Measurements from ENCODE around the gene CLASRP.

Gene CLASRP

DNA sequence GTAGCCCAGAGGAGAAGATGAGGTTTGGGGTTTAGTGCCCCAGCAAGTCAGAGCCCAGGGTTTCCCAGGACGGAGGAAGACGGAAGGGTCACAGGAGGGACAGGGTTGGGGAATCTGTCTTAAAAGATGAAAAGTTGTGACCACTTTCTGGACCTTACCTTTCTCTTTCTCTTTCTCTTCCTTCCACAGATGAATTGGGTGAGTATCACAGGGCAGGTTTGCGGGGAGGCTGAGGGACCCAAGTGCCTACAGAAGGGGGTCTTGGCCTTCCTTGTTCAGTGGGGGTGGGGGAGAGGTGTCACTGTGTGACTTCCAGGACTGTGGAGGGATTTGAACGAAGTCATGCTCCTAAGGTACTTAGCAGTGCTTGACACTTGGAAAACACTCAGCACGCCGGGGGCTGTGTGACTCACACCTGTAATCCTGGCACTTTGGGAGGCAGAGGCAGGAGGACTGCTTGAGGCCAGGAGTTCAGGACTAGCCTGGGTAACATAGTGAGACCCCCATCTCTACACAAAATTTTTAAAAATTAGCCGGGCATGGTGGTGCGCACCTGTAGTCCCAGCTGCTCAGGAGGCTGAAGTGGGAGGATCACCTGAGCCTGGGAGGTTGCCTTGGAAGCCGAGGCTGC lies 29.1 kb upstream of the CLASRP start:
- no peaks in the 10 kb centered on the region for H3K4me1 ChIP-seq (ENCODE audit: low read length)
- H3K9me3 ChIP-seq (replicated peaks; ENCODE audit: insufficient read depth, low read length): no peaks in the 10 kb centered on the region
- H2AFZ ChIP-seq (ENCODE audit: low read length): no peak overlapping the region
- TF ChIP-seq EZH2 (optimal IDR thresholded peaks at IDR 0.05; ENCODE audit: low read depth, low read length): no peak
- TF ChIP-seq, protein P1, sequence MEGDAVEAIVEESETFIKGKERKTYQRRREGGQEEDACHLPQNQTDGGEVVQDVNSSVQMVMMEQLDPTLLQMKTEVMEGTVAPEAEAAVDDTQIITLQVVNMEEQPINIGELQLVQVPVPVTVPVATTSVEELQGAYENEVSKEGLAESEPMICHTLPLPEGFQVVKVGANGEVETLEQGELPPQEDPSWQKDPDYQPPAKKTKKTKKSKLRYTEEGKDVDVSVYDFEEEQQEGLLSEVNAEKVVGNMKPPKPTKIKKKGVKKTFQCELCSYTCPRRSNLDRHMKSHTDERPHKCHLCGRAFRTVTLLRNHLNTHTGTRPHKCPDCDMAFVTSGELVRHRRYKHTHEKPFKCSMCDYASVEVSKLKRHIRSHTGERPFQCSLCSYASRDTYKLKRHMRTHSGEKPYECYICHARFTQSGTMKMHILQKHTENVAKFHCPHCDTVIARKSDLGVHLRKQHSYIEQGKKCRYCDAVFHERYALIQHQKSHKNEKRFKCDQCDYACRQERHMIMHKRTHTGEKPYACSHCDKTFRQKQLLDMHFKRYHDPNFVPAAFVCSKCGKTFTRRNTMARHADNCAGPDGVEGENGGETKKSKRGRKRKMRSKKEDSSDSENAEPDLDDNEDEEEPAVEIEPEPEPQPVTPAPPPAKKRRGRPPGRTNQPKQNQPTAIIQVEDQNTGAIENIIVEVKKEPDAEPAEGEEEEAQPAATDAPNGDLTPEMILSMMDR (IDR thresholded peaks at IDR 0.05; ENCODE audit: low read length): no peak
- TF ChIP-seq EZH2phosphoT487 (IDR thresholded peaks at IDR 0.05; ENCODE audit: low read length): no peak
- H3K79me2 ChIP-seq (ENCODE audit: low read length): peaks cover 7% of the 10 kb centered on the region; the same call in 1 of the 2 replicates
- no peak for DNase-seq
- no peaks in the 10 kb centered on the region for H4K20me1 ChIP-seq (ENCODE audit: insufficient read depth, low read length)
- no peaks in the 10 kb centered on the region for H3K36me3 ChIP-seq (replicated peaks; ENCODE audit: insufficient read depth, low read length)
- H3F3A ChIP-seq (ENCODE audit: insufficient read depth, low read length): 0 out of 2 replicates have a peak, but pooled peaks cover 3% of the 10 kb centered on the region
- no peaks in the 10 kb centered on the region for H3K27me3 ChIP-seq (replicated peaks; ENCODE audit: insufficient read depth, low read length)
- H3K9ac ChIP-seq (ENCODE audit: low read length): no peak overlapping the region
- H3K27ac ChIP-seq (ENCODE audit: low read length): no peak overlapping the region
- H3K4me2 ChIP-seq (ENCODE audit: low read depth, low read length): no peak overlapping the region
- H3K9me2 ChIP-seq (replicated peaks; ENCODE audit: insufficient read depth, low read length): no peaks in the 10 kb centered on the region
- no peak overlapping the region for H3K4me3 ChIP-seq (ENCODE audit: low read length)

DNA sequence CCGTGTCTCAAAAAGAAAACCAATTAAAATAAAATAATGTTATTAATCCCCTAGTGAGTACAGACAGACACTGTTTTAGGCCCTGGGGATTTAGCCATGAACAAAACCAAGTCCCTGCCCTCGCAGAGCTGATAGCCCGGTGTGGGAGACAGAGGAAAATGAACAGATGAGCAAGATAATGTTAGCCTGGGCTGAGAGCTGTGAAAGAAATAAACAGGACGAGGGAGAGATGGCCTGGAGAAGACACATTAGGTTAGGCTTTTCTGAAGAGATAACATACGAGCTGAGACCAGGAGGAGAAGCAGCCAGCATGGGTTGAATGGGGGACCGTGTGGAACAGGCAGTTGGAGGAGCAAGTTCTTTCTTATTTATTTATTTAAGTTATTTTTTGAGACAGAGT lies 28.5 kb upstream of the CLASRP start:
- Histone ChIP-seq H3K9me3 (replicated peaks; ENCODE audit: insufficient read depth, low read length) (no peaks in the 10 kb centered on the region), H3K27ac (ENCODE audit: low read length) (no peak overlapping the region), H3K9me2 (replicated peaks; ENCODE audit: insufficient read depth, low read length) (no peaks in the 10 kb centered on the region), H3K36me3 (replicated peaks; ENCODE audit: insufficient read depth, low read length) (no peaks in the 10 kb centered on the region), H4K20me1 (ENCODE audit: insufficient read depth, low read length) (no peaks in the 10 kb centered on the region), H3K4me1 (ENCODE audit: low read length) (peaks cover 3% of the 10 kb centered on the region), H3K27me3 (replicated peaks; ENCODE audit: insufficient read depth, low read length) (no peaks in the 10 kb centered on the region), H3K4me3 (ENCODE audit: low read length) (no peak overlapping the region), H3K79me2 (ENCODE audit: low read length) (peaks cover 7% of the 10 kb centered on the region; the same call in 1 of the 2 replicates), H3K9ac (ENCODE audit: low read length) (no peak overlapping the region), H2AFZ (ENCODE audit: low read length) (no peak overlapping the region), H3F3A (ENCODE audit: insufficient read depth, low read length) (peaks cover 5% of the 10 kb centered on the region; the same call in 1 of the 2 replicates), H3K4me2 (ENCODE audit: low read depth, low read length) (no peak overlapping the region)
- no peak for DNase-seq
- TF ChIP-seq, protein P1 (IDR thresholded peaks at IDR 0.05; ENCODE audit: low read length): no peak

DNA sequence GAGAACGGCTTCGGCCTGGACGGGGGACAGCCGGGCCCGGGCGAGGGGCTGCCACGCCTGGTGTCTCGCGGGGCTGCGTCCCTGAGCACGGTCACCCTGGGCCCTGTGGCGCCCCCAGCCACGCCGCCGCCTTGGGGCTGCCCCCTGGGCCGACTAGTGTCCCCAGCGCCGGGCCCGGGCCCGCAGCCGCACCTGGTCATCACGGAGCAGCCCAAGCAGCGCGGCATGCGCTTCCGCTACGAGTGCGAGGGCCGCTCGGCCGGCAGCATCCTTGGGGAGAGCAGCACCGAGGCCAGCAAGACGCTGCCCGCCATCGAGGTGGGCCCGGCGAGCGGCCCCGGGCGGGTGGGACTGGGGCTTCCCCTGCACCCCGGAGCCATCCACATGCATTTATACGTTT lies 26.9 kb upstream of the CLASRP start:
- Histone ChIP-seq H4K20me1 (ENCODE audit: insufficient read depth, low read length) (no peaks in the 10 kb centered on the region), H3K27ac (ENCODE audit: low read length) (no peak overlapping the region), H3K4me1 (ENCODE audit: low read length) (peaks cover 12% of the 10 kb centered on the region), H3F3A (ENCODE audit: insufficient read depth, low read length) (peaks cover 21% of the 10 kb centered on the region), H3K9me3 (replicated peaks; ENCODE audit: insufficient read depth, low read length) (no peaks in the 10 kb centered on the region), H3K79me2 (ENCODE audit: low read length) (no peaks in the 10 kb centered on the region; the same call in 1 of the 2 replicates), H3K9ac (ENCODE audit: low read length) (no peak overlapping the region), H3K27me3 (replicated peaks; ENCODE audit: insufficient read depth, low read length) (no peaks in the 10 kb centered on the region), H3K36me3 (replicated peaks; ENCODE audit: insufficient read depth, low read length) (no peaks in the 10 kb centered on the region), H3K4me3 (ENCODE audit: low read length) (no peak overlapping the region), H2AFZ (ENCODE audit: low read length) (no peak overlapping the region), H3K4me2 (ENCODE audit: low read depth, low read length) (no peak overlapping the region), H3K9me2 (replicated peaks; ENCODE audit: insufficient read depth, low read length) (no peaks in the 10 kb centered on the region)
- no peak for DNase-seq
- TF ChIP-seq, protein P1 (IDR thresholded peaks at IDR 0.05; ENCODE audit: low read length): no peak
- TF ChIP-seq EZH2phosphoT487 (IDR thresholded peaks at IDR 0.05; ENCODE audit: low read length): no peak
- TF ChIP-seq EZH2 (optimal IDR thresholded peaks at IDR 0.05; ENCODE audit: low read depth, low read length): no peak
